GM12878 (cell line): Measurements from ENCODE around the gene F10. TPM values are rescaled to one million over a fixed set of nuclear protein-coding genes. Genes with fewer than 3 reads are reported as not detected.

ENCODE experiments used
- ATAC-seq: fragments of 200-7000 bp; cut with Tn5 transposase; 3 replicates; pipeline ENCODE4 v1.9.1; 2020; ENCODE audit warnings: mild to moderate bottlenecking, moderate library complexity
- BruUV-seq: library from RNA; stranded (reverse); fragments of 400-500 nt; replicated peaks from 2 replicates; lab custom pipeline; 2021; lab: Mats Ljungman, UMichigan
- CTCF ChIA-PET: fragments of 300-600 bp; sonication (Branson Sonifier 250); formaldehyde crosslinking; extraction: SDS; loops from one replicate; lab custom pipeline; 2021; ENCODE audit warnings: inconsistent platforms; lab: Yijun Ruan, JAX
- POLR2A ChIA-PET: fragments of 350-600 bp; formaldehyde crosslinking; extraction: SDS; loops from one replicate; lab custom pipeline; 2021; ENCODE audit warnings: inconsistent platforms; lab: Charles Lee
- RAD21 ChIA-PET: fragments of 300-600 bp; sonication (Branson Sonifier 250); formaldehyde crosslinking; loops from one replicate; lab custom pipeline; 2023; ENCODE audit warnings: antibody characterized with exemption; ENCODE audit not compliant: unreplicated experiment; lab: Charles Lee
- SMC1A ChIA-PET: fragments of 300-600 bp; sonication (Branson Sonifier 250); formaldehyde crosslinking; loops from one replicate; lab custom pipeline; 2023; ENCODE audit not compliant: unreplicated experiment, uncharacterized antibody; lab: Charles Lee
- DNase-seq: peaks from one replicate; pipeline ENCODE4 v3.0.0-alpha.2; 2011; ENCODE audit warnings: low read depth, low spot score
- FAIRE-seq: peaks from 3 replicates; lab custom pipeline; 2011; peaks lifted over from hg19 to GRCh38; lab: Jason Lieb, UNC
- H2AFZ ChIP-seq: 2 replicates; pipeline ENCODE4 v1.6.0; 2011; ENCODE audit warnings: low read depth, low read length, control low read depth; ENCODE audit not compliant: control insufficient read depth
- H3K27ac ChIP-seq: 2 replicates; pipeline ENCODE4 v1.5.1; 2011; ENCODE audit warnings: control low read depth; ENCODE audit not compliant: control insufficient read depth, insufficient read depth
- H3K27me3 ChIP-seq, 2 experiments: replicated peaks in 1 of 2; 2 replicates each; pipeline versions ENCODE4 v1.6.0 to v1.6.1; 2011; ENCODE audit warnings: low read length in 1 of 2; ENCODE audit not compliant: control insufficient read depth in 2 of 2, insufficient read depth in 2 of 2
- H3K36me3 ChIP-seq, 2 experiments: 2 replicates each; pipeline ENCODE4 v1.5.1; 2011; ENCODE audit warnings: low read length in 1 of 2; ENCODE audit not compliant: control insufficient read depth in 2 of 2, insufficient read depth in 2 of 2
- H3K4me1 ChIP-seq: 2 replicates; pipeline ENCODE4 v1.6.1; 2011; ENCODE audit warnings: mild to moderate bottlenecking, low read length, moderate library complexity, mixed read lengths; ENCODE audit not compliant: control insufficient read depth, insufficient read depth
- H3K4me2 ChIP-seq: 2 replicates; pipeline ENCODE4 v1.6.0; 2011; ENCODE audit warnings: control low read depth; ENCODE audit not compliant: control insufficient read depth, insufficient read depth
- H3K4me3 ChIP-seq: fragments of 200-600 bp; sonication (generic); 2 replicates; pipeline ENCODE4 v1.5.1; 2016
- H3K79me2 ChIP-seq: 2 replicates; pipeline ENCODE4 v1.6.0; 2011; ENCODE audit warnings: low read length; ENCODE audit not compliant: control insufficient read depth, insufficient read depth
- H3K9ac ChIP-seq: 2 replicates; pipeline ENCODE4 v1.8.0; 2011; ENCODE audit warnings: low read length, control low read depth, mixed read lengths; ENCODE audit not compliant: control insufficient read depth, insufficient read depth
- H3K9me3 ChIP-seq: replicated peaks from 3 replicates; pipeline ENCODE4 v1.5.1; 2011; ENCODE audit warnings: mild to moderate bottlenecking, low read length; ENCODE audit not compliant: control insufficient read depth, insufficient read depth
- H4K20me1 ChIP-seq: 2 replicates; pipeline ENCODE4 v1.6.0; 2011; ENCODE audit not compliant: control insufficient read depth, insufficient read depth
- FOS ChIP-seq: IDR thresholded peaks from 3 replicates; pipeline ENCODE4 v1.6.1; 2011; ENCODE audit warnings: borderline replicate concordance; ENCODE audit not compliant: insufficient read length; ENCODE audit errors: extremely low read depth
- HCFC1 ChIP-seq: fragments of 150-350 bp; IDR thresholded peaks from 2 replicates; pipeline ENCODE4 v1.6.1; 2014; ENCODE audit warnings: low read length
- IKZF1 ChIP-seq: fragments of 450-650 bp; conservative IDR thresholded peaks from 2 replicates; pipeline ENCODE4 v1.6.1; 2017; ENCODE audit warnings: antibody characterized with exemption, mild to moderate bottlenecking
- MTA2 ChIP-seq: fragments of 450-650 bp; IDR thresholded peaks from 2 replicates; pipeline ENCODE4 v1.6.1; 2016; ENCODE audit warnings: low read depth, mild to moderate bottlenecking, moderate library complexity
- NFIC ChIP-seq: IDR thresholded peaks from 2 replicates; pipeline ENCODE4 v1.6.1; 2012; ENCODE audit warnings: low read depth, mild to moderate bottlenecking, inconsistent platforms, low read length, moderate library complexity
- NR2F1 ChIP-seq: fragments of 450-650 bp; conservative IDR thresholded peaks from 2 replicates; pipeline ENCODE4 v1.6.1; 2017; ENCODE audit warnings: mild to moderate bottlenecking
- RAD21 ChIP-seq: IDR thresholded peaks from 2 replicates; pipeline ENCODE4 v1.6.1; 2011; ENCODE audit warnings: mild to moderate bottlenecking, low read depth, low read length, moderate library complexity; ENCODE audit not compliant: insufficient read depth
- RB1 ChIP-seq: fragments of 450-650 bp; formaldehyde crosslinking; IDR thresholded peaks from 2 replicates; pipeline ENCODE4 v1.6.1; 2017; ENCODE audit warnings: mild to moderate bottlenecking, borderline replicate concordance
- RUNX3 ChIP-seq: IDR thresholded peaks from 2 replicates; pipeline ENCODE4 v1.6.1; 2012; ENCODE audit warnings: low read length, inconsistent platforms
- SRF ChIP-seq, 2 experiments: IDR thresholded peaks; 2 replicates each; pipeline ENCODE4 v1.6.1; 2011; ENCODE audit warnings: low read depth in 2 of 2, low read length in 2 of 2, mild to moderate bottlenecking in 1 of 2, moderate library complexity in 1 of 2
- SUZ12 ChIP-seq: fragments of 200-600 bp; sonication (generic); IDR thresholded peaks from one replicate; pipeline ENCODE4 v1.6.1; 2018; ENCODE audit warnings: antibody characterized with exemption, mild to moderate bottlenecking; ENCODE audit not compliant: unreplicated experiment
- TAF1 ChIP-seq: IDR thresholded peaks from 2 replicates; pipeline ENCODE4 v1.6.1; 2011; ENCODE audit warnings: mild to moderate bottlenecking, low read depth, low read length, borderline replicate concordance
- TBL1XR1 ChIP-seq: IDR thresholded peaks from 2 replicates; pipeline ENCODE4 v1.6.1; 2012; ENCODE audit warnings: low read depth, low read length, improper control_type of control experiment
- TCF12 ChIP-seq: IDR thresholded peaks from 2 replicates; pipeline ENCODE4 v1.6.1; 2011; ENCODE audit warnings: low read depth, mild to moderate bottlenecking, low read length
- ZNF207 ChIP-seq: fragments of 450-650 bp; IDR thresholded peaks from 2 replicates; pipeline ENCODE4 v1.6.1; 2014; ENCODE audit warnings: antibody characterized with exemption, mild to moderate bottlenecking, borderline replicate concordance
- WGBS: methylation state at CpG from one replicate; pipeline ENCODE4 v1.1.6; 2016; ENCODE audit warnings: low lambda C conversion rate; ENCODE audit not compliant: insufficient replicate concordance, insufficient coverage; ENCODE audit errors: missing lambda C conversion rate; 5-methylcytosine and 5-hydroxymethylcytosine counted together
- in situ Hi-C: fragments of 300-500 bp; cut with MboI; formaldehyde crosslinking; loops from 9 replicates; pipeline ENCODE4 v1.14.3; 2018; ENCODE audit warnings: mixed read lengths
- intact Hi-C: fragments of 100-400 bp; cut with micrococcal nuclease; formaldehyde crosslinking; loops from one replicate; pipeline ENCODE4 v1.14.2; 2022; ENCODE audit not compliant: unreplicated experiment
- polyA plus RNA-seq, 11 experiments: library from polyadenylated mRNA; depleted of rRNA in 4 of 11; unstranded in 6 of 11; stranded (reverse) in 5 of 11; fragments of >200 nt; fragmentation: Nextera tagmentation in 4 of 11; fragmentation: Illumina TruSeq in 1 of 11; extraction: Ambion mirVana in 4 of 11; extraction: Trizol in 1 of 11; gene quantifications; 1 replicate in 1 of 11; 2 replicates in 10 of 11; pipeline versions ENCODE4 v1.2.1 to v1.2.3, GENCODE V29; 2011 to 2016; ENCODE audit warnings: inconsistent platforms in 2 of 11, missing spikeins in 2 of 11, low read depth in 1 of 11
- total RNA-seq, 4 experiments: library from RNA; depleted of rRNA in 3 of 4; stranded (reverse); fragments of >200 nt in 3 of 4; fragmentation: Illumina TruSeq in 1 of 4; extraction: Trizol in 1 of 4; gene quantifications; 2 replicates each; pipeline versions ENCODE4 v1.2.1 to v1.2.3, GENCODE V29; 2013 to 2021
- TF ChIP-seq, protein P1 (sequence below): fragments of 450-650 bp; IDR thresholded peaks from 2 replicates; pipeline ENCODE4 v1.6.1; 2016; ENCODE audit warnings: mild to moderate bottlenecking

Gene F10
- total and polyA plus RNA-seq, 10 of the 15 experiments (the other 5 are each of a cell fraction or from before 2014, with no cell fraction given): not detected

DNA sequence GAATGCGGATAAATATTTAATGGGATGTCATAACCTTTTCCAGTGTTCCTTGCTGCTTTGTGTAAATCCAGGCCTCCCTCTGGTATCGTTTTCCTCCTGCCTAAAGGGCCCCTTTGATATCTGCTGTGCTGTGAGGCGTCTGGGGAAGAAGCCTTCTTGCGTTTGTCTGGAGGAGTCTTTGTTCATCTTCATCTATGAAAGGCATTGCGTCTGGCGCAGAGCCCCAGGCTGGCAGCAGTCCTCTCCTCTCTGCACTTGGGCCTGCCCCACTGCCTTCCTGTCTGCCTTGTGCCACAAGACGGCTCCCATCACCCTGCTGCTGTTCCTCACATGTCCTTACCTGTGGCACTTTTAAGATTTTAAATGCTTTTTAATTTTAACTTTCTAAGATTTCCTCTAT, 45.6 kb downstream of the F10 start:
- no peak for ATAC-seq
- intact Hi-C loops (no loop called here), in situ Hi-C loops (no loop called here)
- 98% methylated on average over 7 of the region's 7 CpGs for WGBS
- Histone ChIP-seq H3K79me2 (no peaks in the 10 kb centered on the region), H3K9ac (no peak overlapping the region), H3K4me2 (no peak overlapping the region), H3K27ac (no peak overlapping the region), H3K36me3 (peaks cover 0 to 6% of the 10 kb centered on the region in 2 experiments; a peak in 3 of 4 replicates), H4K20me1 (no peaks in the 10 kb centered on the region), H3K4me1 (no peaks in the 10 kb centered on the region), H2AFZ (no peak overlapping the region), H3K27me3 (no peaks in the 10 kb centered on the region), H3K4me3 (no peak overlapping the region), H3K9me3 (no peaks in the 10 kb centered on the region)
- no peak for TF ChIP-seq ZNF207
- TF ChIP-seq RUNX3: no peak
- TF ChIP-seq HCFC1: no peak
- no peak for TF ChIP-seq IKZF1
- TF ChIP-seq NR2F1: no peak
- no peak for TF ChIP-seq RAD21
- TF ChIP-seq MTA2: no peak
- no peak for TF ChIP-seq TBL1XR1
- TF ChIP-seq SRF (IDR thresholded peaks at IDR 0.05; ENCODE audit: low read depth in 2 of 2, low read length in 2 of 2): no peak
- TF ChIP-seq NFIC: no peak
- no peak for TF ChIP-seq FOS
- no peak for TF ChIP-seq SUZ12
- no peak for TF ChIP-seq TAF1
- TF ChIP-seq, protein P1, sequence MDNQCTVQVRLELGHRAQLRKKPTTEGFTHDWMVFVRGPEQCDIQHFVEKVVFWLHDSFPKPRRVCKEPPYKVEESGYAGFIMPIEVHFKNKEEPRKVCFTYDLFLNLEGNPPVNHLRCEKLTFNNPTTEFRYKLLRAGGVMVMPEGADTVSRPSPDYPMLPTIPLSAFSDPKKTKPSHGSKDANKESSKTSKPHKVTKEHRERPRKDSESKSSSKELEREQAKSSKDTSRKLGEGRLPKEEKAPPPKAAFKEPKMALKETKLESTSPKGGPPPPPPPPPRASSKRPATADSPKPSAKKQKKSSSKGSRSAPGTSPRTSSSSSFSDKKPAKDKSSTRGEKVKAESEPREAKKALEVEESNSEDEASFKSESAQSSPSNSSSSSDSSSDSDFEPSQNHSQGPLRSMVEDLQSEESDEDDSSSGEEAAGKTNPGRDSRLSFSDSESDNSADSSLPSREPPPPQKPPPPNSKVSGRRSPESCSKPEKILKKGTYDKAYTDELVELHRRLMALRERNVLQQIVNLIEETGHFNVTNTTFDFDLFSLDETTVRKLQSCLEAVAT: no peak
- TF ChIP-seq TCF12: no peak
- TF ChIP-seq RB1: no peak
- BruUV-seq: no TSS peak
- ChIA-PET POLR2A (no interaction called here), CTCF (no interaction called here), SMC1A (no interaction called here), RAD21 (no interaction called here)
- no peak for FAIRE-seq
- no peak for DNase-seq
